RWPE1 (cell line): ENCODE data around the gene PAX9.

Experiments
- CTCF ChIA-PET: fragments of 350-600 bp; sonication (Branson Sonifier 250); formaldehyde crosslinking; extraction: SDS; loops from one replicate; lab custom pipeline; 2021; lab: Yijun Ruan, JAX
- POLR2A ChIA-PET: fragments of 400-600 bp; formaldehyde crosslinking; extraction: SDS; loops from one replicate; lab custom pipeline; 2020; ENCODE audit warnings: antibody characterized with exemption; ENCODE audit not compliant: low non-redundant PET; lab: Yijun Ruan, JAX
- DNase-seq: peaks from one replicate; pipeline ENCODE4 v3.0.0; 2012; ENCODE audit warnings: low spot score
- H3K27ac ChIP-seq: fragments of 450-650 bp; 2 replicates; pipeline ENCODE4 v1.5.1; 2017
- TF ChIP-seq, protein P1 (sequence below): fragments of 450-650 bp; conservative IDR thresholded peaks from 2 replicates; pipeline ENCODE4 v1.5.1; 2017; ENCODE audit warnings: low read depth, mild to moderate bottlenecking

Gene PAX9

DNA sequence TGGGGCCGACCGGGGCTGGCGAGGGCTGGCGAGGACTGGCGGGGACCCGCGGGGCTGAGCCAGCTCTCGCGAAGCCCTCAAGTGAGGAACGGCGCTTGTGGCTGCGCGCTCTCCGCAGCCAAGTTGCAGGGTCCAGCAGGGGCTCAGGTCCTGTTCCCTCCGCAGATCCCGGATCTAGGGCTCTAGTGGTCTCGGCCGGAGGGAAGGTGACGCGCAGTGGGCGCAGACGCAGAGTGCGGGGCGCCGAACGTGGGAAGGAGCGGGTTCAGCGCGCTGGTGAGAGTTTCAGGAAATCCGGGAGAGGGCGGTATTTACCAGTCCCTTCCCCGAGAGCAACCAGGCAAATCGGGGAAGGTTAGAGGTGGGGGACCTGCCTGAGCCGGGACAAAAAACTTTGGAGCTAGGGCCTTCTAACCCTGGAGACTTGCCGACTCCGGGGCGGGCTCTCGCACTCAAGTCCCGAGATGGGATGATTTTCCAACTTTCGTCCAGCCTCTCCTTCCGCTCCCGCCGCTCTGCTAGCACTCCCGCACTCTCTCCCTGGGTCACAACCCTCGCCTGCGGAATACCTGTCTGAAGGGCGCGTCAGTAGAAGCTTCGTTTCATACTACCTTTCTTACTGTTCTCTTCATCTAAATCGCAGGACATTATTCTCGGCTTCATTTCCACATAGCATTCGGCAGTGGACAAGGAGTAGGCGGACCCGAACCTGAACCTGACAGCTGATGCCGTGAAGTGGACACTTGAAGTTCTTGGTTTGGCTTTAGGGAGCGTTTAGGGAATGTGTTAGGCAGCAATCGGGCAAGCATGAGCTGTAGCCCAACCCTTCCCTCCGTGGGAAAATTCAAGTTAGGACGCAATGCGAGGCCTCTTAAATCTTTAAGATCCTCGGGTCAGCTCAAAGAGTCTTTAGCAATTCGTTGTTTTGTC, 13.6 kb upstream of the PAX9 start:
- H3K27ac ChIP-seq = no peak overlapping the region
- TF ChIP-seq, protein P1, sequence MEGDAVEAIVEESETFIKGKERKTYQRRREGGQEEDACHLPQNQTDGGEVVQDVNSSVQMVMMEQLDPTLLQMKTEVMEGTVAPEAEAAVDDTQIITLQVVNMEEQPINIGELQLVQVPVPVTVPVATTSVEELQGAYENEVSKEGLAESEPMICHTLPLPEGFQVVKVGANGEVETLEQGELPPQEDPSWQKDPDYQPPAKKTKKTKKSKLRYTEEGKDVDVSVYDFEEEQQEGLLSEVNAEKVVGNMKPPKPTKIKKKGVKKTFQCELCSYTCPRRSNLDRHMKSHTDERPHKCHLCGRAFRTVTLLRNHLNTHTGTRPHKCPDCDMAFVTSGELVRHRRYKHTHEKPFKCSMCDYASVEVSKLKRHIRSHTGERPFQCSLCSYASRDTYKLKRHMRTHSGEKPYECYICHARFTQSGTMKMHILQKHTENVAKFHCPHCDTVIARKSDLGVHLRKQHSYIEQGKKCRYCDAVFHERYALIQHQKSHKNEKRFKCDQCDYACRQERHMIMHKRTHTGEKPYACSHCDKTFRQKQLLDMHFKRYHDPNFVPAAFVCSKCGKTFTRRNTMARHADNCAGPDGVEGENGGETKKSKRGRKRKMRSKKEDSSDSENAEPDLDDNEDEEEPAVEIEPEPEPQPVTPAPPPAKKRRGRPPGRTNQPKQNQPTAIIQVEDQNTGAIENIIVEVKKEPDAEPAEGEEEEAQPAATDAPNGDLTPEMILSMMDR = peak; percentile 26
- peak; percentile 45 for DNase-seq
- ChIA-PET POLR2A (no interaction called here), CTCF (interaction anchor here (0.5 to 2.6 kb wide), 19 partner anchors 9 to 582 kb away, joined by 3 to 19 read pairs (median 4); no protein-coding TSS in a partner anchor)

GRCh38 chr14:36649872-36650650, 11.6 kb upstream of the PAX9 start:
- no peak for DNase-seq
- no peak overlapping the region for H3K27ac ChIP-seq
- ChIA-PET POLR2A (no interaction called here), CTCF (interaction anchor here (1.0 to 1.4 kb wide), 3 partner anchors 291 to 500 kb away, joined by 3 to 7 read pairs (median 6); no protein-coding TSS in a partner anchor)
- TF ChIP-seq, protein P1 = no peak

- DNase-seq = peak; percentile 34
- H3K27ac ChIP-seq = no peak overlapping the region
- ChIA-PET CTCF (interaction anchor here (2.4 kb wide), 1 partner anchor 290 kb away, joined by 14 read pairs; no protein-coding TSS in a partner anchor), POLR2A (no interaction called here)
- TF ChIP-seq, protein P1 = no peak
These were observed 9.0 kb upstream of the PAX9 start for GRCh38 chr14:36652542-36653201.

DNA sequence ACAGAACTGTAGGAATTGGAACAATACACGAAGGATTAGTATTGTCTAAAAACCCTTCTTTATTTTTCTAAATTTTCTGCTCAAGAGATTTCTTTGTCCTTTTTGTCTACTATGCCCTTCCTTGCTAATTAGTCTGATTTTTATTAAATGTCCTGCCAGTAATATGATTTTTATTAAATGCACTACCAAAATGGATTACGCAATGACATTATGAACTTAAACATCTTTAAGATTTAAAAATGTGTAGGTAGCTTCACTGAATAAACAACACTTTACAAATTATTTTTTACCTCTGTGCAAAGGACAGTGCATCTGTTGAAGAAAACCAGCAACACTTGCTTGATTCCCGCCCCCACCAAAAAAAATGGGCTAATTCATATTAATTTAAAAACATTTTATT, 8.2 kb upstream of the PAX9 start:
- ChIA-PET CTCF (no interaction called here), POLR2A (no interaction called here)
- no peak overlapping the region for H3K27ac ChIP-seq
- TF ChIP-seq, protein P1 = no peak
- no peak for DNase-seq

DNA sequence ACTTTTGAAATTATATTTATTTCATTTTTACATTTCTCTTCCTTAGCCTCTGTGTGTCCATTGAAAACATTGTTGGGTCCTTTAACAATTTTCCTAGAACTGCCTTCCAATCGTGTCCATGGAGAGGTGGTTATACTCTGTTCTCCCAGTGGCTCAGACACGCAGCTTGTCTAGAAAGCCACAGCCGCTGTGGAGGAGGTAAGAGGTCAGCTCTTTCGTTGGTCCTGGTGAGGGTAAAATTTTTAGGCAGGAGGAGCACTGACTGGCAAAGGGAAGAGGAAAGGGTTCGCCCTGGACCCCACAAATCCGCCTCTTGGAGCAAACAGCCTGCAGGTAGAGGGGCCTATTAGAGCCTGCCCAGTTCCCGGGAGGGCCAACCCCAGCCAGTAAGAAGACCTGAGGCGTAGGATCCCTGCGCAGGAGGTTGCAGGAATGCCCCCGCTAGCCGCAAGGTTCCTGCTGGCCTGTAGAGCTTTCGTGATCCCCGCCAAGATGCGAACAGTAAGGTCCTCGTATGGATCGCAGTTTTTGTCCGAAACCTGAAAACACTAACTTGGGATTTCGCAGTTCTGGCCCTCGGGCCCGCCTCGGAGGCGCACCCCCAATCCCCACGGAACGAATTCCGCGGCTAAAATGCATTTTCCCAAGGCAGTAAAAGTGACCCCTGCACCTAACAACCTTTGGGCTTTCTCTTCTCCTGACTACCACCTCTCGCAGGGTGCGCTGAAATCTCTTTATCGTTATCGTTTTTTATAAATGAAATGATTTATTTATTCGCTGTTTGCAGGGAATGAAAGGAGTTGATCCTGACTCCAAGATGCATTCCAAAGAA, 7.5 kb upstream of the PAX9 start:
- TF ChIP-seq, protein P1 = no peak
- CTCF ChIA-PET = no interaction called here
- H3K27ac ChIP-seq = no peak overlapping the region
- POLR2A ChIA-PET = no interaction called here
- DNase-seq = no peak
